ENCODE results near the gene SLC2A11.
"Not testable (repeated sequence)": the region's sequence is repeated elsewhere in the genome, so short reads cannot be mapped to it uniquely, and the experiment has no call there.

SLC2A11 gene

DNA sequence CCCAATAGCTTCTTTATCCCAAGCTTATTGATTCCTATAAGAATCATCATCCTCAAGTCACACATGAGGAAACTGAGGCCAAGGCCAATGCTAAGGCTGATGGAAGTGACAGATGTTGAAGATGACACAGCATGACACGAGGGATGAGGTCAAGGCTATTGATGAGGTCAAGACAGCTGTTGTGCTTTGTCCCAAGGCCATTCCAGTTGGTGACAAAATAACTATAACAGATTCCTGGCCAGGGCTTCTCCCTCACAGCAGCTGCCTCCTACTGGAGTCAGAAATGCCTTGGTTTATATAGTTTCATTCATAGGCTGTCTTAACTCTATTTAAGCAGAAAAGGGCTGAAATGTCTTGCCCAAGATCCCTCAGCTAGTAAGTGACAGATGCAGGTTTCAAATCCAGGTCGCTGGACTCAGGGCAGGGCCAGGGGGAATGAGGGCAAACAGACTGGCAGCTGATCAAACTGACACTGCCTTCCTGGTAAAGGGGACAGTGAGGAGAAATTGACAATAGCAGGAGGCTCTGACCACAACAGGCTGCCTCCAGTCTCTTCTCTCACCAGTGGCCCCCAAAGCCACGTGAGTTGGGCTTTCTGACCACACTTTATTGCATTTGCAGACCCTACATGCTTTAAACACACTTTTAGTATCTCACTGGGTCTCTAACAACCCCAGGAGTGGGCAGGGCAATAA is 53.0 kb downstream of the SLC2A11 start:
- TF ChIP-seq, protein P1, sequence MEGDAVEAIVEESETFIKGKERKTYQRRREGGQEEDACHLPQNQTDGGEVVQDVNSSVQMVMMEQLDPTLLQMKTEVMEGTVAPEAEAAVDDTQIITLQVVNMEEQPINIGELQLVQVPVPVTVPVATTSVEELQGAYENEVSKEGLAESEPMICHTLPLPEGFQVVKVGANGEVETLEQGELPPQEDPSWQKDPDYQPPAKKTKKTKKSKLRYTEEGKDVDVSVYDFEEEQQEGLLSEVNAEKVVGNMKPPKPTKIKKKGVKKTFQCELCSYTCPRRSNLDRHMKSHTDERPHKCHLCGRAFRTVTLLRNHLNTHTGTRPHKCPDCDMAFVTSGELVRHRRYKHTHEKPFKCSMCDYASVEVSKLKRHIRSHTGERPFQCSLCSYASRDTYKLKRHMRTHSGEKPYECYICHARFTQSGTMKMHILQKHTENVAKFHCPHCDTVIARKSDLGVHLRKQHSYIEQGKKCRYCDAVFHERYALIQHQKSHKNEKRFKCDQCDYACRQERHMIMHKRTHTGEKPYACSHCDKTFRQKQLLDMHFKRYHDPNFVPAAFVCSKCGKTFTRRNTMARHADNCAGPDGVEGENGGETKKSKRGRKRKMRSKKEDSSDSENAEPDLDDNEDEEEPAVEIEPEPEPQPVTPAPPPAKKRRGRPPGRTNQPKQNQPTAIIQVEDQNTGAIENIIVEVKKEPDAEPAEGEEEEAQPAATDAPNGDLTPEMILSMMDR (IDR thresholded peaks at IDR 0.05; ENCODE audit: low read depth, low read length, missing control alignments), result no peak
- no peak for DNase-seq (ENCODE audit: extremely low read depth, low read depth)
- H3K4me3 ChIP-seq (replicated peaks; ENCODE audit: low read depth, low read length), result no peak overlapping the region

DNA sequence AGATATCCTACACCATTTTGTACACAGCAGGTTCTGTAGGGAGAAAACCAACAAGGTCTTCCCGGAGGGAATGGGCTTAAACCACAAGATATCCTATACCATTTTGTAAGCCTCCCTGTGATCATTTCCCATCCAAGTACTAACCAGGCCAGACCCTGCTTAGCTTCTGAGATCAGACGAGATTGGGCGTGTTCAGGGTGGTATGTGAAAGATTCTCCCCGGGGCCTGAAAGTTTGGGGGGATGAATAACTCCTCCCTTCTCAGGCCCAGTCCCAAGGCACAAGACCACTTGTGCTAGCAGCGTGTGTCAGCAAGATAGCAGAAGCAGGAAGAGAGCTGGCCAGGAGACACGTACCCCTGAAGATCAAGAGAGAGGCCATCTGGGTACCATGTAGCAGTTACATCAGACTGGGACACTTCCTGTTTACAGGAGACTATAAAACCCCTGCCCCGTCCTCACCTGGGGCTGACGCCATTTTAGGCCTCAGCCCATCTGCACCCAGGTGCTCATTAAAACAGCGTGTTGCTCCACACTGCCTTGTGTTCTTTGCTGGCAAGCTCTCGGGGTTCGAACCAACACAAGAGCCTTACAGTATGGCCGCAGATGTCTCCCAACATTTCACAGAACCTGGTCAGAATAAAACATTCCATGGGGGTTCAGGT is 53.8 kb downstream of the SLC2A11 start:
- DNase-seq (ENCODE audit: extremely low read depth, low read depth), result no peak
- no peak overlapping the region for H3K4me3 ChIP-seq (replicated peaks; ENCODE audit: low read depth, low read length)
- TF ChIP-seq, protein P1 (IDR thresholded peaks at IDR 0.05; ENCODE audit: low read depth, low read length, missing control alignments), result no peak

DNA sequence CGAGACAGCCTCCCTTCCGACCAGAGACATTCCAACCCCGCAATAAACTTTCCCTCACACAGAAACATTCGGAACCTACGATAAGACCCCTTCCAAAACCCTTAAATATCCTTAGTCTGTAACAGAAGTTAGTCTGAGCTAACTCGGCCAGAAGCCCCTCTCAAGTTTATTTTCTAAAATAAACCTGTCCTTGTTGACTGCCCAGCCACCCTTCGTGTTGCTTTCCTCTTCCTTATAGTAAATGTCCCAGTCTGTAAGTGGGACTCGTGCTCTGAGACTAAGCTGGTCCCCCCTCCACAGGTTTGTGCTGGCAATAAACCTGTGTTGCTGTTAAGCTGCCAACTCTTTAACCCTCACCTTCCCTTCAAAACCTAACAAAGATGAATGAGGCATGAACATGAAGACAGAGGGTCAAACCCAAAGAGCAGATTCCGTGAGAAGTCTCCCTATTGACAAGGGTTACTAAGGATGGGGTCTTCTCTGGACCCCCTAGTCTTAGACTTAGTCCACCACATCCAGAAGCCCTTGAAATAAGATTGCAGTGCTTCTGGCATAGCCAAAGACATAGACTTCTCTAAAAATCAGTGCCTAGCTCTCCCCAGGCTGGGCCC is 54.7 kb downstream of the SLC2A11 start:
- no peak overlapping the region for H3K4me3 ChIP-seq (replicated peaks; ENCODE audit: low read depth, low read length)
- TF ChIP-seq, protein P1 (IDR thresholded peaks at IDR 0.05; ENCODE audit: low read depth, low read length, missing control alignments), result no peak

DNA sequence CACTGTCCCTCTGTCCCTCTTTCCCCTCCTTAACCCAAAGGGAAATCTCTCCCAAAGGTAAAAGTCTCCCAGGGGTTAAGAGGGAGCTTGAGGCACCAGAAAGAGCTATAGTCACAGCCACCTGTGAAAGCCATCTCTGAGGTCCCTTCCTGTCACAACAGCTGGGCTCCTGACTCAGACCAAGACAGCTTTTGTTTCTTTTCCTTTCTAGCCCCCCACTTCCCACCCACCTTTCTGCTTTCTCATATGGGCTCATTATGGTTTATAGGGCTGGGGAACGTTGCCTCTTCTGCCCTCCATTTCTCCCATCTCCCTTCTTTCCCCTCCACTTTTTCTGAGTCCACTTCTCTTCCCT is 55.6 kb downstream of the SLC2A11 start:
- no peak for DNase-seq (ENCODE audit: extremely low read depth, low read depth)

More for the DNA sequence above, 54.7 kb downstream of the SLC2A11 start:
- no peak for DNase-seq (ENCODE audit: extremely low read depth, low read depth)

DNA sequence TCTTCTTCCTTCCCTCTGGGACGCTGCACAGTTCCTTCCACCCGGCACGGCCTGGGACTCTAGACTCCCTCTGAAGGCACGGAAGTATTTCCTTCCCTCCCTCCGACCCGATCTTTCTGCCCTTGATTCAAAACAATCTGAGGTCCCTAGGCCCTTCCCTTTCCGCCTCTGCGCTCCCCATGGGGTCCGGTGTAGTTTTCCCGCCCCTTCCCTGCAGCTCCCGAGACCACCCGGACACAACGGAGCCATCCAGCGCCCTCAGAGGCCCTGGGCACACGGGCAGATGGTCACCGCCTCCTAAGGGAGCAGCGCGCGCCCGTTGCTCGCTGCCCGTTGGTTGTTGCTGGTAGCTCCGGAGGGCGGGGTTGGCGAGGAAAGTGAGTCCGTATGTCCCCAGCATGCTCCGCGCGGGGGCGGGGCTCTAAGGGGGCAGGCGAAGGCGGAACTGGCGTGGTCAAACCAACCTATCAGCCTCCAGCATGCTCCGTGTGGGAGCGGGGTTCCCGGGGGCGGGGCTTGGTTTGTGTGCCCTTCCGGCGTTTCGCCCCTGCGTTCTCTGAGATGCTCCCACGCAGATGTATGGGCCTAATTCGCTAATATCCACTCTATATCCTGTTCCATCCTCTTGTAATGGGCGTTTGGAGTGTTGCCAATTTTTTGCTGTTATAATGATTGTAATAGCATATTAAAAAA is 56.1 kb downstream of the SLC2A11 start:
- DNase-seq (ENCODE audit: extremely low read depth, low read depth), result peak; percentile 94
- TF ChIP-seq, protein P1 (IDR thresholded peaks at IDR 0.05; ENCODE audit: low read depth, low read length, missing control alignments), result no peak
- H3K4me3 ChIP-seq (replicated peaks; ENCODE audit: low read depth, low read length), result peak overlapping the region; percentile 66

More for the DNA sequence above, 55.6 kb downstream of the SLC2A11 start:
- peak overlapping the region; percentile 66 for H3K4me3 ChIP-seq (replicated peaks; ENCODE audit: low read depth, low read length)
- TF ChIP-seq, protein P1 (IDR thresholded peaks at IDR 0.05; ENCODE audit: low read depth, low read length, missing control alignments), result no peak

DNA sequence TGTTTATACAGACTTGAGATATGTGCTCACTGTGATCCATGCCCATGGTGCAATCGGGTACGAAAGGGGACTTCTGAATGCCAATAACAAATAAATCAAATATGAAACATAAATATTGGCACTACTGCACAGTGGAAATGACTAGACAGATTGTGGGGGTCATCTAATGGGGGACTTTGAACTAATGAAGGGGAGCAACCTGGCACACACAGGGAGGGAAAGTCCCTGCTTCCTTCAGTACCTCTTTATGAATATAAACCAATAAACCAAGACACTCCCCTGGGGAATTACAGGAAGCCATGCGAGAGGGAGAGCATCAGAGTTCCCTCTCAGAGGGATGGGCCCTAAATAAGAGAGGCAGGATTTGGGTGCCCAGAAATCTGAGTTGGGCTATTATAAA is 57.6 kb downstream of the SLC2A11 start:
- DNase-seq (ENCODE audit: extremely low read depth, low read depth), result no peak
- TF ChIP-seq, protein P1 (IDR thresholded peaks at IDR 0.05; ENCODE audit: low read depth, low read length, missing control alignments), result no peak
- H3K4me3 ChIP-seq (replicated peaks; ENCODE audit: low read depth, low read length), result no peak overlapping the region

DNA sequence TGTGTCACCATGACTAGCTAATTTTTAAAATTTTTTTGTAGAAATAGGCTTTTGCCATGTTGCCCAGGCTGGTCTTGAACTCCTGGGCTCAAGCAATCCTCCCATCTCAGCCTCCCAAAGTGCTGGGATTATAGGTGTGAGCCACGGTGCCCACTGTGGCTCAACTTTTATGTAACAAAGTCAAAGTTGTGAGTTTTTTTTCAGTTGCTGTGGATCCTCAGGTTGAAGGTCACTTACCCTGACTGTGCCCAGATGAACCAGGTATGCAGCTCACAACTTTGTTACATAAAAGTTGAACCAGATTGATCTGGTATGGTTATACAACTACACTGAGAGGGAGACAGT is 62.6 kb downstream of the SLC2A11 start:
- not testable (repeated sequence) for H3K4me3 ChIP-seq (replicated peaks; ENCODE audit: low read depth, low read length)

DNA sequence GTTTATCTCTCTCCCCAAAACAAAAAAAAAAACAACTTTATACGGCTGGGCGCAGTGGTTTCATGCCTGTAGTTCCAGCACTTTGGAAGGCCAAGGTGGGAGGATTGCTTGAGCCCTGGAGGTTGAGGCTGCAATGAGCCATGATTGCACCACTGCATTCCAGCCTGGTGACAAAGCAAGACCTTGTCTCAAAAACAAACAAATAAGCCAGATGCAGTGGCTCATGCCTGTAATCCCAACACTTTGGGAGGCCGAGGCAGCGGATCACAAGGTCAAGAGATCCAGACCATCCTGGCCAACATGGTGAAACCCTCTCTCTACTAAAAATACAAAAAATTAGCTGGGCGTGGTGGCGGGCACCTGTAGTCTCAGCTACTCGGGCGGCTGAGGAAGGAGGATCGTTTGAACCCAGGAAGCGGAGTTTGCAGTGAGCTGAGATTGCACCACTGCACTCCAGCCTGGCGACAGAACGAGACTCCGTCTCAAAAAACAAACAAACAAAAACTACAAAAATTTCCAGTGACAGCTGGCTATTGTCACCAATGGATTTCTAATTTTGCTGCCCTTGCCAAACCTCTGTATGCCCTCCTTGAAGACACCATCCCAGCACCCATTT is 64.0 kb downstream of the SLC2A11 start:
- DNase-seq (ENCODE audit: extremely low read depth, low read depth); H3K4me3 ChIP-seq (replicated peaks; ENCODE audit: low read depth, low read length): not testable (repeated sequence)

More for the DNA sequence above, 62.6 kb downstream of the SLC2A11 start:
- not testable (repeated sequence) for DNase-seq (ENCODE audit: extremely low read depth, low read depth)
